Tongue (tissue), 2 donors: ENCODE results near the gene KLHL40. TPM values are rescaled to one million over a fixed set of nuclear protein-coding genes. Genes with fewer than 3 reads are reported as not detected.

Experiments
- DNase-seq: peaks from one replicate; pipeline ENCODE4 v3.0.0-alpha.2; 2015
- total RNA-seq: library from RNA; depleted of rRNA; stranded (reverse); fragments of >200 nt; gene quantifications from one replicate; pipeline ENCODE4 v1.2.3, GENCODE V29; 2014

The KLHL40 gene
- total RNA-seq: 159 TPM

GRCh38 chr3:42685363-42685881 is at the start of gene KLHL40:
Gene KLHL40 (plus strand): TSS chr3:42685537. CDS start chr3:42685619, 82 bp downstream.
- DNase-seq: peak; percentile 91

- no peak for DNase-seq
Observed at GRCh38 chr3:42637001-42637400, 48.3 kb upstream of the KLHL40 start.

- no peak for DNase-seq
Observed at GRCh38 chr3:42638339-42638842, 46.9 kb upstream of the KLHL40 start.

- DNase-seq: no peak
Observed at GRCh38 chr3:42639192-42639591, 46.1 kb upstream of the KLHL40 start.

- no peak for DNase-seq
Observed at GRCh38 chr3:42640129-42640528, 45.2 kb upstream of the KLHL40 start.

- DNase-seq: no peak
Observed at GRCh38 chr3:42640771-42641370, 44.5 kb upstream of the KLHL40 start.

GRCh38 chr3:42647821-42648459 is 37.4 kb upstream of the KLHL40 start:
- DNase-seq: no peak

- DNase-seq: no peak
Observed at GRCh38 chr3:42649006-42649405, 36.3 kb upstream of the KLHL40 start.

- no peak for DNase-seq
Observed at GRCh38 chr3:42649783-42650182, 35.6 kb upstream of the KLHL40 start.

GRCh38 chr3:42651248-42652091 is 33.9 kb upstream of the KLHL40 start:
- DNase-seq: no peak

- DNase-seq: peak; percentile 72
Observed at GRCh38 chr3:42652251-42652610, 33.1 kb upstream of the KLHL40 start.

- peak; percentile 69 for DNase-seq
Observed at GRCh38 chr3:42652611-42653302, 32.6 kb upstream of the KLHL40 start.

- no peak for DNase-seq
Observed at GRCh38 chr3:42653303-42653559, 32.1 kb upstream of the KLHL40 start.

GRCh38 chr3:42653560-42654330 is 31.6 kb upstream of the KLHL40 start, which contains the start of gene ZBTB47:
Gene ZBTB47 (plus strand): TSS chr3:42653697. CDS start chr3:42658356, 4,659 bp downstream.
- DNase-seq: peak; percentile 30

GRCh38 chr3:42654331-42655201 is 30.8 kb upstream of the KLHL40 start:
- peak; percentile 86 for DNase-seq

- peak; percentile 76 for DNase-seq
Observed at GRCh38 chr3:42655331-42655888, 29.9 kb upstream of the KLHL40 start.

- no peak for DNase-seq
Observed at GRCh38 chr3:42655980-42656679, 29.2 kb upstream of the KLHL40 start.

- DNase-seq: no peak
Observed at GRCh38 chr3:42656680-42657610, 28.4 kb upstream of the KLHL40 start.
